ENCODE measurements around the gene SSBP3. TPM values are rescaled to one million over a fixed set of nuclear protein-coding genes. Genes with fewer than 3 reads are reported as not detected.

SSBP3 gene
- total RNA-seq, 1 donor from 2014 or later = 27.1 TPM

DNA sequence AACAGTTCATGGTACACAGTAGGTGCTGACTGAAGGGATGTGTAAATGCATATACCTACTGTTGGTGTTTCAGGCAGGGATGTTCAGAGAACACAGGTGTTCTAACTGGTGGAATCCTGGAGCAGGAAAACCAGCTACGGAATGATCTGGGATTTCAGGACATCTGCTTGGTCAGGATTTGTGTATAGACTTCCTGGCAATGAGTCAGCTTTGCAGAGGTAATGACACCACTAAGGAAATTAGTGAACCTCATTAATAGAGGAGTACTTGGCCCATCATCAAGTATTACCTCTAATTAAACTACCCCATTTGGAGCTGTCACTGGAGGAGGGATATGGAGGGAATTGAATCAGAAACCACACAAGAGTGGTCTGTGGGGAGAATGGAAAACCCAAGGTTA, 198.9 kb downstream of the SSBP3 start:
- H3K9ac ChIP-seq (ENCODE audit: low read depth in 1 of 3, low read length in 3 of 3) = no peak overlapping the region
- no peaks in the 10 kb centered on the region for H3K9me3 ChIP-seq (ENCODE audit: control insufficient read depth in 3 of 3, low read length in 3 of 3)
- H3K4me1 ChIP-seq (ENCODE audit: control insufficient read depth in 3 of 3, insufficient read depth in 3 of 3, low read length in 3 of 3) = no peaks in the 10 kb centered on the region
- no peaks in the 10 kb centered on the region for H3K27me3 ChIP-seq (ENCODE audit: control insufficient read depth in 3 of 3, insufficient read depth in 3 of 3, low read length in 3 of 3)
- H3K27ac ChIP-seq (ENCODE audit: low read depth, low read length) = no peak overlapping the region
- peaks cover 50 to 60% (median 58%) of the 10 kb centered on the region in 3 donors for H3K36me3 ChIP-seq (ENCODE audit: control insufficient read depth in 3 of 3, insufficient read depth in 3 of 3, low read length in 3 of 3)
- H3K4me3 ChIP-seq (ENCODE audit: low read length in 3 of 3) = no peak overlapping the region

- Histone ChIP-seq H3K36me3 (ENCODE audit: control insufficient read depth in 3 of 3, insufficient read depth in 3 of 3, low read length in 3 of 3) (peaks cover 25 to 37% (median 32%) of the 10 kb centered on the region in 3 donors), H3K9ac (ENCODE audit: low read depth in 1 of 3, low read length in 3 of 3) (no peak overlapping the region), H3K4me3 (ENCODE audit: low read length in 3 of 3) (no peak overlapping the region), H3K4me1 (ENCODE audit: control insufficient read depth in 3 of 3, insufficient read depth in 3 of 3, low read length in 3 of 3) (peaks cover 15 to 21% (median 17%) of the 10 kb centered on the region in 3 donors), H3K27ac (ENCODE audit: low read depth, low read length) (no peak overlapping the region), H3K9me3 (ENCODE audit: control insufficient read depth in 3 of 3, low read length in 3 of 3) (no peaks in the 10 kb centered on the region), H3K27me3 (ENCODE audit: control insufficient read depth in 3 of 3, insufficient read depth in 3 of 3, low read length in 3 of 3) (no peaks in the 10 kb centered on the region)
Observed at GRCh38 chr1:54204199-54204598, 202.0 kb downstream of the SSBP3 start.

DNA sequence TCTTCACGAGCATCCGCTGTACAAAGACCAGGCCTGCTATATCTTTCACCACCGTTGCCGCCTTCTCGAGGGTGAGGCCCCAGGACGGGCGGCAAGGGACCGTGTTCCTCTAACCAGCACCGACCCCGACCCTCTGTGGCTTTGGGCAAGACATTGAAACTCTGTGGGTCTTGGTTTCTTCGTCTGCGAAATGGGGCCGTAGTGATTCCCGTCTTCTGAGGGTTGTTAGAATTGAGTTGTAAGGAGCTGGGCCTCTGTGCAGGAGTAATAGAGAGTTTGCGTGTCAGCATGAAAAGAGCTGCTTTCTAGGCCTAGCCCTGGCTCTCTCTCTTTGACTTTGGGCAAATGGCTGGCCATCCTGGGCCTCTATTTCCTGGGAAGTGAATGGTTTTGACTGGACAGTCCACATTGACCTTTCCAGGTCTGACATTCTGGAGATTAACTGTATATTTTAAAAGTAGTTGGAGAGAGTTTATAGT, 205.6 kb downstream of the SSBP3 start:
- Histone ChIP-seq H3K9ac (ENCODE audit: low read depth in 1 of 3, low read length in 3 of 3) (peak overlapping the region; percentile 89 to 97 (median 94)), H3K4me1 (ENCODE audit: control insufficient read depth in 3 of 3, insufficient read depth in 3 of 3, low read length in 3 of 3) (peaks cover 18 to 26% (median 21%) of the 10 kb centered on the region in 3 donors), H3K27me3 (ENCODE audit: control insufficient read depth in 3 of 3, insufficient read depth in 3 of 3, low read length in 3 of 3) (no peaks in the 10 kb centered on the region), H3K36me3 (ENCODE audit: control insufficient read depth in 3 of 3, insufficient read depth in 3 of 3, low read length in 3 of 3) (peaks cover 12 to 20% (median 17%) of the 10 kb centered on the region in 3 donors), H3K27ac (ENCODE audit: low read depth, low read length) (peak overlapping the region; percentile 76), H3K9me3 (ENCODE audit: control insufficient read depth in 3 of 3, low read length in 3 of 3) (no peaks in the 10 kb centered on the region), H3K4me3 (ENCODE audit: low read length in 3 of 3) (peak overlapping the region; percentile 89 to 99 (median 98))

- Histone ChIP-seq H3K4me1 (ENCODE audit: control insufficient read depth in 3 of 3, insufficient read depth in 3 of 3, low read length in 3 of 3) (peaks cover 18 to 26% (median 21%) of the 10 kb centered on the region in 3 donors), H3K36me3 (ENCODE audit: control insufficient read depth in 3 of 3, insufficient read depth in 3 of 3, low read length in 3 of 3) (peaks cover 12 to 21% (median 17%) of the 10 kb centered on the region in 3 donors), H3K27ac (ENCODE audit: low read depth, low read length) (peak within 1 kb of the TSS; percentile 76), H3K27me3 (ENCODE audit: control insufficient read depth in 3 of 3, insufficient read depth in 3 of 3, low read length in 3 of 3) (no peaks in the 10 kb centered on the region), H3K9ac (ENCODE audit: low read depth in 1 of 3, low read length in 3 of 3) (peak within 1 kb of the TSS; percentile 89 to 97 (median 94)), H3K9me3 (ENCODE audit: control insufficient read depth in 3 of 3, low read length in 3 of 3) (no peaks in the 10 kb centered on the region), H3K4me3 (ENCODE audit: low read length in 3 of 3) (peak within 1 kb of the TSS; percentile 89 to 99 (median 98))
Observed at GRCh38 chr1:54199765-54200518, 206.3 kb downstream of the SSBP3 start, which contains the start of the genes CYB5RL and MRPL37. Gene CYB5RL, minus strand, starts transcription at chr1:54200030. Its CDS starts 4,414 bp downstream, at chr1:54195616. Gene MRPL37, plus strand, starts transcription at chr1:54200167. Its CDS starts 77 bp downstream, at chr1:54200244.

DNA sequence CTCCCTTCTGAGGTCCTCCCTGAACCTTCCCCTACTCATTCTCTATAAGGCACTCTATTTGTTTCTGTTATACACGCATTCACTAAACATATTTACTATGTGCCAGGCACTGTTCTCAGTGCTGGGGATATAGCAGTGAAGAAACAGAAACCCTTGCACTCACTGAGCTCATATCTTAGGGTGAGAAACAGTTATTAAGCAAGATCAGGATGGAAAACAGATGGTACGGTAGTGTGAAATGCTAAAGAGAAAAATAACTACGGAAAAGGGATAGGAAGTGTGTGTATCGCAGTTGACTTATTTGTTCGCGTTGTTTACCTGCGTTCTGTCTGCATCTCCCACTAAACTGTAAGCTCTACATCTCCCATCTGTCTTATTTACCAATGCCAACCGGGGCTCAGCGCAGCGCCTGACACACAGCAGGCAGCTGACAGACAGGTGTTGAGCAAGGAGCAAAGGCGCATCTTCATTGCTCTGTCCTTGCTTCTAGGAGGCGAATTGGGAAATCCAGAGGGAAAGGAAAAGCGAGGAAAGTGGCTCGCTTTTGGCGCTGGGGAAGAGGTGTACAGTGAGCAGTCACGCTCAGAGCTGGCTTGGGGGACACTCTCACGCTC, 206.9 kb downstream of the SSBP3 start:
- H3K27me3 ChIP-seq (ENCODE audit: control insufficient read depth in 3 of 3, insufficient read depth in 3 of 3, low read length in 3 of 3) = no peaks in the 10 kb centered on the region
- H3K36me3 ChIP-seq (ENCODE audit: control insufficient read depth in 3 of 3, insufficient read depth in 3 of 3, low read length in 3 of 3) = peaks cover 14 to 20% (median 17%) of the 10 kb centered on the region in 3 donors
- H3K4me3 ChIP-seq (ENCODE audit: low read length in 3 of 3) = peak overlapping the region; percentile 89 to 99 (median 98)
- peaks cover 18 to 26% (median 21%) of the 10 kb centered on the region in 3 donors for H3K4me1 ChIP-seq (ENCODE audit: control insufficient read depth in 3 of 3, insufficient read depth in 3 of 3, low read length in 3 of 3)
- H3K9me3 ChIP-seq (ENCODE audit: control insufficient read depth in 3 of 3, low read length in 3 of 3) = no peaks in the 10 kb centered on the region
- H3K9ac ChIP-seq (ENCODE audit: low read depth in 1 of 3, low read length in 3 of 3) = peak overlapping the region; percentile 74 to 97 (median 94)
- peak overlapping the region; percentile 76 for H3K27ac ChIP-seq (ENCODE audit: low read depth, low read length)

GRCh38 chr1:54193453-54193852, 212.7 kb downstream of the SSBP3 start:
- Histone ChIP-seq H3K36me3 (ENCODE audit: control insufficient read depth in 3 of 3, insufficient read depth in 3 of 3, low read length in 3 of 3) (peaks cover 34 to 41% (median 40%) of the 10 kb centered on the region in 3 donors), H3K9me3 (ENCODE audit: control insufficient read depth in 3 of 3, low read length in 3 of 3) (no peaks in the 10 kb centered on the region), H3K4me1 (ENCODE audit: control insufficient read depth in 3 of 3, insufficient read depth in 3 of 3, low read length in 3 of 3) (no peaks in the 10 kb centered on the region), H3K4me3 (ENCODE audit: low read length in 3 of 3) (no peak overlapping the region), H3K27ac (ENCODE audit: low read depth, low read length) (no peak overlapping the region), H3K27me3 (ENCODE audit: control insufficient read depth in 3 of 3, insufficient read depth in 3 of 3, low read length in 3 of 3) (no peaks in the 10 kb centered on the region), H3K9ac (ENCODE audit: low read depth in 1 of 3, low read length in 3 of 3) (no peak overlapping the region)

DNA sequence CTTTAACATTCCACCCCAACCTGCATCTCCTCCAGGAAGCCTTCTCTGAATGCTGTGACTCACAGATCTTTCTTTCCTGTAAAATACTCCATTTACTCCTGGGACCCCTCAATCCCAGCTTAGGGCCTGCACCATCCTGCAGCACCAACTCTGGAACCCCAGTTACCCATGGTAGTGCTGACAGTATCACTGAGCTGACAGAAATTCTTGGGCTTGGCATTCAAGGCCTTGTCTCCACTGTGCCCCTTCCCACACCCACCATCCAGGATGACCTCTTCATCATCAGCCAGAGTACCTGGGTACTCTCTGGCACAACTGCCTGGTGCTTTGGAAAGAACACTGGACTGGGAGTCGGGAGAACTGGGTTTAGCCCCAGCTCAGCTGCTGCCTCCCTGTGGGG, 214.7 kb downstream of the SSBP3 start:
- no peaks in the 10 kb centered on the region for H3K27me3 ChIP-seq (ENCODE audit: control insufficient read depth in 3 of 3, insufficient read depth in 3 of 3, low read length in 3 of 3)
- peaks cover 39 to 53% (median 44%) of the 10 kb centered on the region in 3 donors for H3K36me3 ChIP-seq (ENCODE audit: control insufficient read depth in 3 of 3, insufficient read depth in 3 of 3, low read length in 3 of 3)
- no peak overlapping the region for H3K4me3 ChIP-seq (ENCODE audit: low read length in 3 of 3)
- H3K4me1 ChIP-seq (ENCODE audit: control insufficient read depth in 3 of 3, insufficient read depth in 3 of 3, low read length in 3 of 3) = no peaks in the 10 kb centered on the region
- no peak overlapping the region for H3K27ac ChIP-seq (ENCODE audit: low read depth, low read length)
- H3K9me3 ChIP-seq (ENCODE audit: control insufficient read depth in 3 of 3, low read length in 3 of 3) = no peaks in the 10 kb centered on the region
- H3K9ac ChIP-seq (ENCODE audit: low read depth in 1 of 3, low read length in 3 of 3) = no peak overlapping the region

GRCh38 chr1:54190526-54190925, 215.7 kb downstream of the SSBP3 start:
- Histone ChIP-seq H3K27ac (ENCODE audit: low read depth, low read length) (no peak overlapping the region), H3K9ac (ENCODE audit: low read depth in 1 of 3, low read length in 3 of 3) (no peak overlapping the region), H3K4me3 (ENCODE audit: low read length in 3 of 3) (no peak overlapping the region), H3K27me3 (ENCODE audit: control insufficient read depth in 3 of 3, insufficient read depth in 3 of 3, low read length in 3 of 3) (no peaks in the 10 kb centered on the region), H3K4me1 (ENCODE audit: control insufficient read depth in 3 of 3, insufficient read depth in 3 of 3, low read length in 3 of 3) (no peaks in the 10 kb centered on the region), H3K36me3 (ENCODE audit: control insufficient read depth in 3 of 3, insufficient read depth in 3 of 3, low read length in 3 of 3) (peaks cover 36 to 52% (median 45%) of the 10 kb centered on the region in 3 donors), H3K9me3 (ENCODE audit: control insufficient read depth in 3 of 3, low read length in 3 of 3) (no peaks in the 10 kb centered on the region)

GRCh38 chr1:54188291-54188690, 217.9 kb downstream of the SSBP3 start:
- Histone ChIP-seq H3K4me3 (ENCODE audit: low read length in 3 of 3) (no peak overlapping the region), H3K36me3 (ENCODE audit: control insufficient read depth in 3 of 3, insufficient read depth in 3 of 3, low read length in 3 of 3) (peaks cover 29 to 37% (median 32%) of the 10 kb centered on the region in 3 donors), H3K27me3 (ENCODE audit: control insufficient read depth in 3 of 3, insufficient read depth in 3 of 3, low read length in 3 of 3) (no peaks in the 10 kb centered on the region), H3K9ac (ENCODE audit: low read depth in 1 of 3, low read length in 3 of 3) (no peak overlapping the region), H3K9me3 (ENCODE audit: control insufficient read depth in 3 of 3, low read length in 3 of 3) (no peaks in the 10 kb centered on the region), H3K4me1 (ENCODE audit: control insufficient read depth in 3 of 3, insufficient read depth in 3 of 3, low read length in 3 of 3) (no peaks in the 10 kb centered on the region), H3K27ac (ENCODE audit: low read depth, low read length) (no peak overlapping the region)

DNA sequence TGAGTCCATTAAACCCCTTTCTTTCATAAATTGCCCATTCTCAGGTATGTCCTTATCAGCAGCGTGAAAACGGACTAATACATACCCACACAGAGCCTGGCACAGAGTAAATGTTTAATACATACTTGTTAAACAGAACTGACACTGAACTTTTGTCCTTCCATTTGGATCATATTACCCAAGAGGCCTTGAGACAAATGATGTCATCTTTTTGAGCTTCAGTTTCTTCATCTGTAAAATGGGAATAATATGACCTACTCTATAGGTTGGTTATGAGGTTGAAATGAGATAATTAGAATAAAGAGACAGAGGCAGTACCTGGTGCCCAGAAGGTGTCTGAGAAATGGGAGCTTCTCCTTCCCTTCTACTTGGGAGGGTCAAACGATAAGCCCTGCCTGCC, 220.1 kb downstream of the SSBP3 start:
- H3K4me3 ChIP-seq (ENCODE audit: low read length in 3 of 3) = no peak overlapping the region
- peaks cover 28 to 35% (median 29%) of the 10 kb centered on the region in 3 donors for H3K36me3 ChIP-seq (ENCODE audit: control insufficient read depth in 3 of 3, insufficient read depth in 3 of 3, low read length in 3 of 3)
- no peak overlapping the region for H3K27ac ChIP-seq (ENCODE audit: low read depth, low read length)
- no peak overlapping the region for H3K9ac ChIP-seq (ENCODE audit: low read depth in 1 of 3, low read length in 3 of 3)
- no peaks in the 10 kb centered on the region for H3K4me1 ChIP-seq (ENCODE audit: control insufficient read depth in 3 of 3, insufficient read depth in 3 of 3, low read length in 3 of 3)
- no peaks in the 10 kb centered on the region for H3K27me3 ChIP-seq (ENCODE audit: control insufficient read depth in 3 of 3, insufficient read depth in 3 of 3, low read length in 3 of 3)
- no peaks in the 10 kb centered on the region for H3K9me3 ChIP-seq (ENCODE audit: control insufficient read depth in 3 of 3, low read length in 3 of 3)

Measured in skeletal muscle tissue (tissue), 4 donors.